OCI-LY3 (cell line): ENCODE results near the gene PHC2.

Source experiments
- H2AFZ ChIP-seq: fragments of 200-600, 300-600 bp; shearing (Covaris generic); 2 replicates; pipeline ENCODE4 v1.6.0; 2014; ENCODE audit warnings: antibody characterized with exemption, low read depth, low read length
- H3K27ac ChIP-seq: fragments of 200-600, 300-600 bp; sonication (generic); 2 replicates; pipeline ENCODE4 v1.5.1; 2014; ENCODE audit warnings: mild to moderate bottlenecking, low read length, moderate library complexity, mixed read lengths
- H3K27me3 ChIP-seq: fragments of 200-600, 300-600 bp; sonication (generic); 2 replicates; pipeline ENCODE4 v1.6.1; 2014; ENCODE audit warnings: low read depth, low read length, mixed read lengths
- H3K36me3 ChIP-seq: fragments of 200-600, 300-600 bp; sonication (generic); replicated peaks from 2 replicates; pipeline ENCODE3; 2014; ENCODE audit warnings: low read depth, low read length, mixed read lengths
- H3K4me1 ChIP-seq: fragments of 300-600, 200-600 bp; sonication (generic); 2 replicates; pipeline ENCODE4 v1.6.1; 2014; ENCODE audit warnings: low read length, mixed read lengths
- H3K4me2 ChIP-seq: fragments of 200-600, 300-600 bp; sonication (generic); 2 replicates; pipeline ENCODE4 v1.6.1; 2014; ENCODE audit warnings: low read length, mixed read lengths
- H3K4me3 ChIP-seq: fragments of 300-600, 200-600 bp; sonication (generic); 2 replicates; pipeline ENCODE4 v1.5.1; 2014; ENCODE audit warnings: antibody characterized with exemption, mild to moderate bottlenecking, low read length, moderate library complexity
- H3K79me2 ChIP-seq: fragments of 300-600, 200-600 bp; shearing (Covaris generic); 2 replicates; pipeline ENCODE4 v1.6.1; 2014; ENCODE audit warnings: mild to moderate bottlenecking, low read length, mixed read lengths
- H3K9ac ChIP-seq: fragments of 300-600, 200-600 bp; shearing (Covaris generic); 2 replicates; pipeline ENCODE4 v1.6.0; 2014; ENCODE audit warnings: mild to moderate bottlenecking, low read length, moderate library complexity
- H3K9me3 ChIP-seq: fragments of 200-600, 300-600 bp; shearing (Covaris generic); 2 replicates; pipeline ENCODE4 v1.6.1; 2014; ENCODE audit warnings: low read length, mixed read lengths; ENCODE audit not compliant: insufficient read depth
- H4K20me1 ChIP-seq: fragments of 200-600, 300-600 bp; sonication (generic); 2 replicates; pipeline ENCODE4 v1.6.1; 2016; ENCODE audit warnings: low read length, mixed read lengths; ENCODE audit not compliant: insufficient read depth
- CTCF ChIP-seq: fragments of 200-600, 300-600 bp; sonication (generic); IDR thresholded peaks from 2 replicates; pipeline ENCODE4 v1.5.1; 2014; ENCODE audit warnings: antibody characterized with exemption, low read length, low read depth
- EZH2phosphoT487 ChIP-seq: fragments of 200-600 bp; shearing (Covaris generic); IDR thresholded peaks from 2 replicates; pipeline ENCODE4 v1.6.1; 2018; ENCODE audit warnings: antibody characterized with exemption, mixed run types, low read depth

Gene PHC2

GRCh38 chr1:33377013-33377412 is 53.9 kb downstream of the PHC2 start:
- Histone ChIP-seq H3K9ac (no peak overlapping the region), H4K20me1 (no peaks in the 10 kb centered on the region), H3K27me3 (0 out of 2 replicates have a peak, but pooled peaks cover 17% of the 10 kb centered on the region), H3K4me2 (no peak overlapping the region), H3K36me3 (no peaks in the 10 kb centered on the region), H3K79me2 (no peaks in the 10 kb centered on the region), H3K4me3 (no peak overlapping the region), H3K9me3 (no peaks in the 10 kb centered on the region), H3K4me1 (no peaks in the 10 kb centered on the region), H2AFZ (no peak overlapping the region), H3K27ac (no peak overlapping the region)
- TF ChIP-seq EZH2phosphoT487 (no peak), CTCF (no peak)

- no peak overlapping the region for H3K4me2 ChIP-seq
- H4K20me1 ChIP-seq = no peaks in the 10 kb centered on the region
- no peaks in the 10 kb centered on the region for H3K4me1 ChIP-seq
- no peaks in the 10 kb centered on the region for H3K36me3 ChIP-seq
- 0 out of 2 replicates have a peak, but pooled peaks cover 5% of the 10 kb centered on the region for H3K27me3 ChIP-seq
- H2AFZ ChIP-seq = no peak overlapping the region
- no peak overlapping the region for H3K27ac ChIP-seq
- no peak overlapping the region for H3K9ac ChIP-seq
- no peak overlapping the region for H3K4me3 ChIP-seq
- no peaks in the 10 kb centered on the region for H3K9me3 ChIP-seq
- no peaks in the 10 kb centered on the region for H3K79me2 ChIP-seq
- no peak for TF ChIP-seq CTCF
- TF ChIP-seq EZH2phosphoT487 = no peak
Observed at GRCh38 chr1:33375316-33375715, 55.6 kb downstream of the PHC2 start.

- no peak for TF ChIP-seq CTCF
- TF ChIP-seq EZH2phosphoT487 = no peak
- Histone ChIP-seq H3K4me3 (no peak overlapping the region), H3K9ac (no peak overlapping the region), H3K27ac (no peak overlapping the region), H4K20me1 (no peaks in the 10 kb centered on the region), H2AFZ (no peak overlapping the region), H3K36me3 (no peaks in the 10 kb centered on the region), H3K4me1 (no peaks in the 10 kb centered on the region), H3K9me3 (no peaks in the 10 kb centered on the region), H3K4me2 (no peak overlapping the region), H3K27me3 (0 out of 2 replicates have a peak, but pooled peaks cover 3% of the 10 kb centered on the region), H3K79me2 (no peaks in the 10 kb centered on the region)
Observed at GRCh38 chr1:33374336-33375105, 56.4 kb downstream of the PHC2 start.

GRCh38 chr1:33373606-33374005 is 57.3 kb downstream of the PHC2 start:
- Histone ChIP-seq H4K20me1 (no peaks in the 10 kb centered on the region), H3K27ac (no peak overlapping the region), H3K4me3 (no peak overlapping the region), H2AFZ (no peak overlapping the region), H3K9me3 (no peaks in the 10 kb centered on the region), H3K4me1 (no peaks in the 10 kb centered on the region), H3K4me2 (no peak overlapping the region), H3K9ac (no peak overlapping the region), H3K27me3 (peaks cover under 1% of the 10 kb centered on the region; the same call in 1 of the 2 replicates), H3K36me3 (no peaks in the 10 kb centered on the region), H3K79me2 (no peaks in the 10 kb centered on the region)
- no peak for TF ChIP-seq CTCF
- TF ChIP-seq EZH2phosphoT487 = no peak
